Measurements from ENCODE around the gene FAM217B. TPM values are rescaled to one million over a fixed set of nuclear protein-coding genes. Genes with fewer than 3 reads are reported as not detected.

Gene FAM217B
- total RNA-seq, 1 donor from 2014 or later, result 37.6 TPM

DNA sequence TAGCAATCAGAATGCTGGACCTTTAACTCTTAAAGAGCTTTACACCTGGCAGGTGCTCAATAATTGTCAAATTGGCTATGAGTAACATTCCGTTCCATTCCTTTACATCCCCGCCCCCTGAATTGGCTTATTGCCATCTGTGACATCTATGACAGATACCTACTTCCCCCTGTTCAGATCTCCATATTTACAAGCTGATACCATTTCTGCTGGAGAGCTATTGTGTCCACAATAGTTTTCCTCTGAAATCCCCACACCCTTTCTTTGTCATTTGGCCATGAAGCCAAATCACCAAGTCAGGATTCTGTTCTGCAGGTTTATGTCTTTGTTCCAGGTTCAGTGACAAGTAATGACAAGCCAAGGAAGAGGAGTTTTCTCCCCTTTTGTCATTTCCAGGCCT lies 21.2 kb downstream of the FAM217B start:
- ATAC-seq (no peak), DNase-seq (no peak)
- intact Hi-C loops (cut with micrococcal nuclease), result no loop called here

DNA sequence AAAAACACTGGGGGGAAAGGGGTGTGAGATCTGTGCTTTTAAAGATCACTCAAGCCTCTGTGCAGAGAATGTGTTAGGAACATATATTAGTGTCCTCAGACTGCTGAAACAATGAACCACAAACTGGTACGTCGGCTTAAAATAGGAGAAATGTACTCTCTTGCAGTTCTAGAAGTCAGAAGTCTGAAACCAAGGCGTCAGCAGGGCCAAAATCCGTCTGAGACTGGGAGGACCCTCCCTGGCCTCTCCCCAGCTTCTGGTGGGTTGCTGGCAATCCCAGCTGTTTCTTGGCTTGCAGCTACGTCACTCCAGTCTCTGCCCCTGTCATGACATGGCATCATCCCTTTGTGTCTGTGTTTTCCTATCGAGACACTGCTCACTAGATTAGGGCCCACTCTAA lies 22.0 kb downstream of the FAM217B start:
- DNase-seq, result no peak
- no peak for ATAC-seq
- intact Hi-C loops (cut with micrococcal nuclease), result no loop called here

DNA sequence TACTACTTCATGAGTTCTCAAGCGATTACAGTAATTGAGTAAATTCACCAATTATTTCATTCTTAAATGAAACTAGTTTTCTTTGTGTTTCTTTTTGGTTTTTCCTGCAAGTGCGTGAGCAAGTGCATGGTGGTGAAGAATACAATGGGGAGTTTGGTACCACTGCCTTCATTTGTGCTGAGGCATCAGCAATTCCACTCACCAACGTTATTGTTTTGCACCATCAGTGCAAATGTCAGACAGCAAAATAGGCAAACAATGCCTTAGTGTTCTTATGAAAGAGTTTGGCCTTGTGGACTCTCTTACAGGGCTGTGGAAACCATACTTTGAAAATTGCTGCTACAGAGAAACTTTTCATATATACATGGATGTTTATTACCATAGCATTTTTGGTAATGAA lies 26.2 kb downstream of the FAM217B start:
- intact Hi-C loops (cut with micrococcal nuclease), result no loop called here
- ATAC-seq (no peak), DNase-seq (no peak)

DNA sequence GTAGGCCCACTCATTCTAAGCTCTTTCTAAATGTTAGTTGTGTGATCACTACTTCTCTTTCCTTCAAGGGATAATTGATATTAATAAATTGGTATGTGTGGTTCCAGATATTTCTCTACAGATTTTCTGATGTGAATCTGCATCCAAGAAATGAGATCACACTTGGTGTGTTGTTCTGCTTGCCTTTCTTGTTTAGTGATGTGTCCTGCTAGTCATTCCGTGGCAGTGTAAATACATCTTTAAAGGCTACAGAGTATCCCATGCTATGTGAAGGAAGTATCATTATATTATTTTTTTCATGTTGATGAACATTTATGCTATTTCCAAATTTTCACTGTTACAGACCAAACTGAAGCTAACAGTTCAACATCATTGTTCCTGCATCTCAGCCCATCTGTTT lies 31.2 kb downstream of the FAM217B start:
- DNase-seq, result no peak
- no peak for ATAC-seq
- intact Hi-C loops (cut with micrococcal nuclease), result no loop called here

DNA sequence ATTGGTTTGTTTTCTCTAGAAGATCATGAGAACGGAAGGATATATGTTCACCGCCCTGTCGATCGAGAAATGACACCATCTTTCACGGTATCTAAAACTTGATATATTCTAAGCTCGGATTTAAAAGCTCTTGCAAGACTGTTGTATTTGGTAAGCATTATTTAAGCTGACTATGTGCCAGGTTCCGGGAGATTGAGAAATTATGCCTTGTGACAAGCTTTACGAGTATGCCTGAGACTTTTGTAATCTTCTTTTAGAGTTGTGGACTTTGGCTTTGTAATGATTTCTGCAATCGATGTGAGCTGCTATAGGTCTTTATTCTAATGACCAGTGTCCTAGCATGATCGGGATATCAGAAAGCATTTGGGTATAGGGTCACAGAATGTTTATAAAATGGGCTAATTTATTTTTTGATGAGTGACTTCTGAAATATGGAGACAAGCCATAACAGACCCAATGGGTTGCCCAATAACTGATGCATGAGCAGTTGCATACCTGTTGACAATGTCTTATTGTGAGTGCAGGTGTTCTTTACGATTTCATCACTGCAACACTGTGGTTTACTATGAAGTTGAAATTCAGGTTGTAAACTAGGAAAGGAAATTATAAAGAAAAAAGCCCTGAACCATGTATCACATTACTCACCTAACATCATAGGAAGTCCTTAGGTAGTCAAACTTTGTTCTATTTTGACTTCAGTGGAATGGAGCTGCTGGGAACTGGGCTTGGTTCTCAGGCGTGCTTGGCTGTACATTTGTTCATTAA lies 32.0 kb downstream of the FAM217B start:
- intact Hi-C loops (cut with micrococcal nuclease), result no loop called here
- no peak for DNase-seq
- ATAC-seq, result no peak

DNA sequence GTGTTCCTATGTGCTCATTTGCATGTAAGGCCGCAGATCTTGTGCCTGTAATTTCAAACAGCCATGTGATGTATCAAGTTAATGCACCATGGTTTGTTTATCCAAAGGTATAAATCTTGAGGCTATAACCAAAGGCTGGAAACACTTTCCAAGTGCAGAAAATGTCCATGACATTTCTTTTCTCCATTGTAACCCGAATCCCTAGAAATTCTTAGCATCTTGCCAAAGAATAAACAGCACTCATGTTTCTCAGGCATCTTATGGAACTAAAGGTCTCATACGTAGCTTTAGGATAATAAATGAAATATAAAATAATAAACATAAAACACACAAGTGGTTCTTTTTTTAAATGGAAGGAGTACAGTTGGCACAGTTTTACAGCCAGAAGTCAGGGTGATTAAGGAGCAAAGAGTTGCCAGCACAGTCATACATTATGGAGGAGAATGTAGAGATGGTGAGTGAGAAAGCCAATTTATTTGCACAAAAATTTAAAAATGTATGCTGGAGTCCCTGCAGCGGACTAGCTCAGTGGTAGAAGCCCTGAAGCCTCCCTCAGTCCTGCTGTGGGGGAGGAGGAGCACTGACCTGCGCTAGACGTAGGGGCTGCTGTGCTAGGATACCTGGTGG lies 36.1 kb downstream of the FAM217B start:
- intact Hi-C loops (cut with micrococcal nuclease), result no loop called here
- DNase-seq (no peak), ATAC-seq (no peak)

DNA sequence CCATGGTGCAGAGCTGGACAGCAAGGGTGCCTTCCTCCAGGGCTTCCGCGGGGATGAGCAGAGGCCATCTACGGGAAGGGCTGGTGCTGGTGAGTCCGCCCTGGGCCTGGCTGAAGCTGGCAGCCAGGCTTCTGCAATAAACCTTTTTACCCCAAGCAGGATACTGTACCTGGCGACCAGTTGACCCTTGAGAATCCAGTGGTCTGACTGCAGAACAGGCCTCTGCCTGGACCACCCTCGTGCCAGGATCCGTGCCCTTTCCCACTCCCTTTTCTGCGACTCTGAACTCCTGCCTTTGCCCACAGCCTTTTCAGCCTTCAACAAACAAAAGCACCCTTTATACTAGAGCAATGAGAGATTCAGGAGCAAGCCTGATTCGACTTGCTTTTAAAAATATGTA lies 36.9 kb downstream of the FAM217B start:
- intact Hi-C loops (cut with micrococcal nuclease), result no loop called here

DNA sequence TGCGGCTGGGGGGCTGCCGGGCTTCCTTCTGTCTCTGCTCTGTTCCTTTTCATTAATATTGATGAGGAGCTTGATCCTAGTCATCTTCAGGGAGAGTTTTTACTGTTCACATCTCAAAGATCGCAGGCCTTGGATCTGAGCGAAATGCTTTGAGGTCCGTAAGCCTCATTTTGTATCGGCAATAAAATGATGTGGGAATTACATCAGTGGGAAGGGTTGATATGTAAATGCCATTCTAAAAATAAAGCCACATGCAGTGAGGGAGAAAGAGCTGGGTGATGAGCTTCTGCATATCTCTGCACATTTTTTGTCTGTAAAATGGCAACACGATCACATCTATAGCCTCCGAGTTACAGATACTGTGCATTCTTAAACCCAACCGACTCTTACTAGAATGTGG lies 42.9 kb downstream of the FAM217B start:
- ATAC-seq (no peak), DNase-seq (no peak)
- intact Hi-C loops (cut with micrococcal nuclease), result no loop called here

More for the DNA sequence above, 36.9 kb downstream of the FAM217B start:
- ATAC-seq (no peak), DNase-seq (no peak)

DNA sequence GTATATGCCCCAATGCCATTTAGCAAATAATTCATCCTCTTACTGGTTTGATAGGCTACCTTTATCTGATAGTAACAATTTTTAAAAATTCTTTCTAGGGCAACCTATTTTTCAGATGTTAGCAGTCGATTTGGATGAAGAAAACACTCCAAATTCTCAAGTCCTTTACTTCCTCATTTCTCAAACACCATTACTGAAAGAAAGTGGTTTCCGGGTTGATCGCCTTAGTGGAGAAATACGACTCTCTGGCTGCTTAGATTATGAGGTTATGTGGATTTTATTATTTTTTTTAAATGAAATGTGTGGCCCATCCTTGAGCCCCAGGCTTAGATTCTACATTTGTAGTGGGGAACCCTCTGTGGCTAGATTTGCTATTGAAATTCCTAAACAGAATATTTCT lies 44.4 kb downstream of the FAM217B start:
- no peak for DNase-seq
- ATAC-seq, result no peak
- intact Hi-C loops (cut with micrococcal nuclease), result no loop called here

DNA sequence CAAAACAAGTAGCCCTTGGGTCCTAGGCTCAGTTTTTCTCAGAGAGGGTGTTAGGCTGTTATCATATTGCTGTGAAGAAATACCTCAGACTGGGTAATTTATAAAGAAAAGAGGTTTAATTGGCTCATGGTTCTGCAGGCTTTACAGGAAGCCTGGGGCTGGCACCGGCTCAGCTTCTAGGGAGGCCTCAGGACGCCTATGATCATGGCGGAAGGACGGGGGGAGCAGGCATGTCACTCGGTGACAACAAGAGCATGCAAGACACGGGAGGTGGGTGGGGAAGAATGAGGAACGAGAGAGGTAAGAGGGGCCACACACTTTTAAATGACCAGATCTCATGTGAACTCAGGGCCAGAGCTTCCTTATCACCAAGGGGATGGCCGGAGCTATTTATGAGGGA lies 45.0 kb downstream of the FAM217B start:
- intact Hi-C loops (cut with micrococcal nuclease), result no loop called here
- no peak for DNase-seq

DNA sequence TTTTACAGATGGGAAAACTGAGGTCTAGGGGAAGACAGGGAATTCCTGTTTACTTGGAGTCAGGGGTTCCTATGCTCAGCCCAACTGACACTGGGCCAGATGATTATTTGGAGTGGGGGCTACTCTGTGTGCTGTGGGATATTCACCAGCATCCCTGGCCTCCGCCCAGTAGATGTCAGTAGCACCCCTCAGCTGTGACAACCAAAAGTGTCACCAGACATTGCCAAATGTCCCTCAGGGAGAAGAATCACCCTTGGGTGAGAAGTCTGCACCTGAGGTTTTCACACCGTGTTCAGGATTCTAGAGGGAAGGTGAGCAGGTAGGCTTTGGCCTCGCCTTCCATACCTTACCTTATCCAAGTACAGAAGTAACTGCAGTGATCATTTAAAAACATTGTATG lies 45.7 kb downstream of the FAM217B start:
- ATAC-seq (peak; percentile 86), DNase-seq (peak; percentile 56)
- intact Hi-C loops (cut with micrococcal nuclease), result no loop called here

More for the DNA sequence above, 45.0 kb downstream of the FAM217B start:
- ATAC-seq, result no peak

DNA sequence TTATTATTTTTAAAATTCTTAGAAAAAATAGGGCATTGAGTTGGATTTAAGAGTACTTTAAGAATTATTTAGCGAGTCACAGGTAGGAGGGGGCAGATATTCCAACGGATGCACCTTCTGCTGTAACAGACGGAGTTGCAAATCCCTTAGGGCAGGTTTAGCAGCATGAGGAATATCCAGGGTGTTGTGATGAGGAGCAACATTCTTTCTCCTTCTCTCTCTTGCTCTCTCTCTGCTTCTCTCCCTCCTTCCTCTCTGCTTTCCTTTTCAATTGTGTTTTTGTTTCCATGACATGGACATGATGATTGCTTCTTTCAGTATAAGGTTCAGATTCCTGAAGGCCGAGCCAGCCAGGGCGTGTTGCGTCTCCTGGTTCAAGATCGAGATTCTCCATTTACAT lies 46.9 kb downstream of the FAM217B start:
- DNase-seq (no peak), ATAC-seq (no peak)
- intact Hi-C loops (cut with micrococcal nuclease), result no loop called here

DNA sequence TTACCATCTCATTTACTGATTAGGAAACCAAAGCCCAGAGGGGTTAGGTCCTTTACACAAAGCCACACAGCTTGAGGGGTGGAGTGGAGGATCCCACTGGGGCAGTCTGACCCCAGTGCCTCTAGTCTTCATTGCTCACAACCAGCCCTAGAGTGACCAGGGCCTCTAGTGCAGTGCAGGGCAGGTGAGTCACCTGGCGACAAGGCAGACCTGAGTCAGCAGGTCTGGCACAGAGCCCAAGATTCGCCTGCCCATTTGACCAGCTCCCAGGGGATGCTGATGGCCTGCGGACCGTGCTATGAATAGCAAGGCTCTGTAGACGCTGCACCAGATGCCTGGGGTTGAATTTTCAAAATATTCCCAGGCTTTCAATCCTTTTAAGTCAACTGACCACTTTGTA lies 48.0 kb downstream of the FAM217B start:
- DNase-seq (no peak), ATAC-seq (no peak)
- intact Hi-C loops (cut with micrococcal nuclease), result no loop called here

DNA sequence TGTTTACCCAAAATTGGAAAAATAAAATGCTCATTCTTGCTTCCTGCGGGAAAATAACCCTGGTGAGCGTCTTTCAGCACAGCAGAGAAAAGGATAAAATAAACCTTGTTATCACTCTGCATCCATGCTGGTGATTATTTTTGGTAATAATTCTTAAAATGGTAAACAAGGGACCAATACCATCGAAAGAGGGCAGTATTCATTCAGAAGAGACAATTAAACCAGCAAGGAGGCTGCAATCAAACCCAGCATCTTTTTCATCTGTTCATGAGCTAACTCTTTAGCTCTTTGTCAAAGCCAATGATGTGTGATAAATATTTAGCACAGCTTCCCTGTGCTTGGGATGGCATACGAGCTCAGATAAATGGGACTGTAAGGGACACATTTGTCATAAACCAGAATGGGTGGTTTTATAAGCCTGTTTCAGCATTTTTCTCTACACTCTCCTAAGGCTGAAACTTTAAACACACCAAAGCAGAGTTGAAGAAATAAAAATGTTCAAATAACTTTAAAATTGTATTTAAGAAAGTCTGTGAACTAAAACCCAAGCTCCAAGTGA lies 52.4 kb downstream of the FAM217B start:
- DNase-seq (no peak), ATAC-seq (no peak)
- intact Hi-C loops (cut with micrococcal nuclease), result no loop called here

DNA sequence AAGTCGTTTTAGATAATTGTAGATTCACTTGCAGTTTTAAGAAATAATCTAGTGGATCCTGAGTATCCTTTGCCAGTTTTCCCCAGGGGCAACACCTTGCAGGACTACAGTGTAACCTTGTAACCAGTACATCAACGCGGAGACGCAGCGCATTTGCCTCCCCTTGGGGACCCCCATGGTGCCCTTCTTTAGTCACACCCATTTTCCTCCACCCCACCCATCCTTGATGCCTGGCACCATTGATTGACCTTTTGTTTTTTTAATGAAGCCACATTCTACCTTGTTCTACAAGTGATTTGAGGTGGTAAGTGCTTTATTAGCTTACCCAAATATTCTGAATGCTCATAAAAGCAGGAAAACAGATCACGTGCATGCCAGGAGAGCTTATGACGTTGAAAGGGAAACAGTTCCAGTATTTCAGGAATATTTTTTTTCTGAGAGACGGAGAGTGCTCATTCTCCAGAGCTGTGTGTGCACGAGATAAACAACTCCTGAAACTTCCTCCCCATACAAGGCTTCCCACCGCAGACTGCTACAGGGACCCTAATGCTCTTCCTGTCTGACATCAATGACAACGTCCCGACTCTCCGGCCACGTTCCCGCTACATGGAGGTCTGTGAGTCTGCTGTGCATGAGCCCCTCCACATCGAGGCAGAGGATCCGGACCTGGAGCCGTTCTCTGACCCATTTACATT lies 53.7 kb downstream of the FAM217B start:
- DNase-seq (no peak), ATAC-seq (no peak)
- intact Hi-C loops (cut with micrococcal nuclease), result no loop called here

DNA sequence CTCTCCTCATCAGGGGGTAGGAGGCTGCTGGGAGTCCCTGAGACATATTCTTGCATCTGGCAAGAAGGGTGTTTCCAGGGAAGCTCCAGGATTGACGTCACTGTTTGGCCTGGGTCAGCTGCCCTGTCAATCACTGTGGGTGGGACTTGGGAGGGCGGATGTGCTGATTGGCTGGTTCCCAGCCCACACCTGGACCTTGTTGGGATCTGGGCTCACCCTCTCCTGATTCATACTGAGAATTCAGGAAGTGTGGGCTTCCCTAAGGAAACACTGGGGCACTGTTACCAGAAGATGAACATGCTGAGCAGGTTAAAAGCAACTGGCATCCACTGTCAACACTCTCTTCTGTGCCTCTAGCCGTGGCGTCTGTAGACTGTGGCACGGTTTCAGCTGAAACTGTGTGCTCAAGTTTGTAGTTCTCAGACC lies 54.5 kb downstream of the FAM217B start:
- DNase-seq (no peak), ATAC-seq (peak; percentile 64)
- intact Hi-C loops (cut with micrococcal nuclease), result no loop called here

DNA sequence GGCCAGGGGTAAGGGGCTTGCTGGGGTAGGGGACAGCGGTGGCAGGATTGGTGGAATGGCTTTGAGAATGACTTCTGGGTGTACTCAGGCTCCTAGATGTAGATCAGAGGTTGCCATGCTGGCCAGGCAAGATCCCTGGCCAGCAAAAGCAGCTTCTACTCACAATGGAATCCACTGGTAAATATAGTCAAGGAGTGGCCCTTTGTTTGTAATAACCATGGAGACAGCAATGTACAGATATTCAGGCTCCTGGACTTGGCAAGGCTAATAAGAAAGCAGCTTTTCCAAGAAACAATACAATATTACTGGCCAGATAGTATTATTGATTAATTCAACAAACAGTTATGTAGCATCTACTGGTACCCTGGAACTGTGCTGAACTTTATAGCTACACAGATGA lies 55.9 kb downstream of the FAM217B start:
- intact Hi-C loops (cut with micrococcal nuclease), result no loop called here
- ATAC-seq (peak; percentile 66), DNase-seq (no peak)

DNA sequence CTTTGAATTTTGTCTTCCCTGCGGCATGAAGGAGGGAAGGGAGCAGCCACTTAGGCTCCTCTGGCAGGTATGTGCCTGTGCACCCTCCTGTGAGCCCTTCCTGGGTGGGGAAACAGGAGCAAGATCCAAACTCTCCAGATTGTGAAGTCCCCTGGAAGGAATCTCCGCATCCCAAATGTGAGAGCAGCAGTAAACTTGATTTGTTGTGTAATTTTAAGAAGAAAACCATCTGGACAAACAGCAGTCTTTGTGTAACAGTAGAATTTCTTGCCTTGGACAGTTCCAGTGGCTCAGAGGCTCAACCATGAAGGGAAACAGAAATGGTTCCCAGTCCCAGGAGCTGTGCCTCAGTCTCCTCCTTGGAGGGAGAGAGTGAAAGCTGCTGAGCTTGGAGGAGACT lies 57.7 kb downstream of the FAM217B start:
- ATAC-seq (no peak), DNase-seq (no peak)
- intact Hi-C loops (cut with micrococcal nuclease), result no loop called here

Measured in left ventricle myocardium superior (tissue), 1 donor.